HFFc6 (cell line): ENCODE data around the gene BPIFB3. TPM values are rescaled to one million over a fixed set of nuclear protein-coding genes. Genes with fewer than 3 reads are reported as not detected.

ENCODE experiments used
- DNase-seq: peaks from one replicate; pipeline ENCODE4 v3.0.0-alpha.2; 2018
- H3K27ac Mint-ChIP-seq: 2 replicates; pipeline ENCODE4 v1.8.0; 2020; ENCODE audit warnings: mild to moderate bottlenecking, mixed read lengths
- H3K27me3 Mint-ChIP-seq: 2 replicates; pipeline ENCODE4 v1.8.0; 2021; ENCODE audit warnings: mild to moderate bottlenecking, moderate library complexity, mixed read lengths; ENCODE audit not compliant: insufficient read depth
- H3K36me3 Mint-ChIP-seq: 2 replicates; pipeline ENCODE4 v1.8.0; 2021; ENCODE audit warnings: low read depth, mixed read lengths
- H3K4me1 Mint-ChIP-seq: 2 replicates; pipeline ENCODE4 v1.8.0; 2020; ENCODE audit warnings: low read depth, mixed read lengths
- H3K4me3 Mint-ChIP-seq: 2 replicates; pipeline ENCODE4 v1.8.0; 2020; ENCODE audit warnings: mild to moderate bottlenecking, moderate library complexity, mixed read lengths
- H3K9me3 Mint-ChIP-seq: 2 replicates; pipeline ENCODE4 v1.8.0; 2020; ENCODE audit warnings: mild to moderate bottlenecking, mixed read lengths
- CTCF ChIP-seq: fragments of 200-600 bp; sonication (generic); IDR thresholded peaks from 2 replicates; pipeline ENCODE4 v1.5.0; 2021; ENCODE audit warnings: antibody characterized with exemption, mild to moderate bottlenecking
- total RNA-seq, 6 experiments: library from RNA; stranded (reverse); fragmentation: NEBNext Ultra II Directional; extraction: Animal tissue kit (Norgen Biotek cat#: 25700); gene quantifications; 2 replicates in 1 of 6; 3 replicates in 5 of 6; pipeline ENCODE4 v1.2.3, GENCODE V29; 2021

The BPIFB3 gene
- total RNA-seq, 6 experiments from 2014 or later, result not detected

GRCh38 chr20:33019465-33020277 lies 34.0 kb upstream of the BPIFB3 start:
- Mint-ChIP-seq H3K4me3 (no peak overlapping the region), H3K36me3 (no peaks in the 10 kb centered on the region), H3K27ac (no peak overlapping the region), H3K4me1 (no peaks in the 10 kb centered on the region), H3K27me3 (peaks cover 44% of the 10 kb centered on the region), H3K9me3 (no peaks in the 10 kb centered on the region)
- no peak for TF ChIP-seq CTCF
- no peak for DNase-seq

GRCh38 chr20:33020278-33021161 lies 33.2 kb upstream of the BPIFB3 start:
- Mint-ChIP-seq H3K27ac (no peak overlapping the region), H3K36me3 (no peaks in the 10 kb centered on the region), H3K9me3 (no peaks in the 10 kb centered on the region), H3K27me3 (peaks cover 38% of the 10 kb centered on the region), H3K4me1 (no peaks in the 10 kb centered on the region), H3K4me3 (no peak overlapping the region)
- TF ChIP-seq CTCF, result no peak
- DNase-seq, result no peak

GRCh38 chr20:33021879-33022278 lies 31.8 kb upstream of the BPIFB3 start:
- no peak for TF ChIP-seq CTCF

GRCh38 chr20:33022289-33022688 lies 31.4 kb upstream of the BPIFB3 start:
- no peak for TF ChIP-seq CTCF
- H3K27ac Mint-ChIP-seq, result no peak overlapping the region
- no peaks in the 10 kb centered on the region for H3K4me1 Mint-ChIP-seq
- peaks cover 28% of the 10 kb centered on the region for H3K27me3 Mint-ChIP-seq
- H3K9me3 Mint-ChIP-seq, result no peaks in the 10 kb centered on the region
- no peak for DNase-seq
- no peak overlapping the region for H3K4me3 Mint-ChIP-seq
- no peaks in the 10 kb centered on the region for H3K36me3 Mint-ChIP-seq

More at GRCh38 chr20:33021879-33022278, 31.8 kb upstream of the BPIFB3 start:
- H3K4me1 Mint-ChIP-seq, result no peaks in the 10 kb centered on the region
- H3K27ac Mint-ChIP-seq, result no peak overlapping the region
- no peaks in the 10 kb centered on the region for H3K9me3 Mint-ChIP-seq
- no peaks in the 10 kb centered on the region for H3K36me3 Mint-ChIP-seq
- DNase-seq, result no peak
- no peak overlapping the region for H3K4me3 Mint-ChIP-seq
- H3K27me3 Mint-ChIP-seq, result peaks cover 30% of the 10 kb centered on the region

- Mint-ChIP-seq H3K4me1 (no peaks in the 10 kb centered on the region), H3K4me3 (no peak overlapping the region), H3K27me3 (peaks cover 25% of the 10 kb centered on the region), H3K27ac (no peak overlapping the region), H3K9me3 (no peaks in the 10 kb centered on the region), H3K36me3 (no peaks in the 10 kb centered on the region)
- no peak for DNase-seq
- TF ChIP-seq CTCF, result no peak
These were observed 30.8 kb upstream of the BPIFB3 start for GRCh38 chr20:33022694-33023438.
